SK-N-SH (cell line): ENCODE results near the gene SLC20A1. TPM values are rescaled to one million over a fixed set of nuclear protein-coding genes. Genes with fewer than 3 reads are reported as not detected.

Experiments used
- CTCF ChIA-PET: fragments of 300-600, 350-600 bp; formaldehyde crosslinking; extraction: SDS; loops from one replicate; lab custom pipeline; 2021; lab: Yijun Ruan, JAX
- POLR2A ChIA-PET: fragments of 350-600 bp; sonication (Branson Sonifier 250); formaldehyde crosslinking; extraction: SDS; loops from one replicate; lab custom pipeline; 2020; ENCODE audit warnings: antibody characterized with exemption, inconsistent platforms; lab: Yijun Ruan, JAX
- DNase-seq: peaks from one replicate; pipeline ENCODE4 v3.0.0; 2012
- H2AFZ ChIP-seq: fragments of 200-600 bp; sonication (generic); 2 replicates; pipeline ENCODE4 v1.8.1; 2016; ENCODE audit warnings: antibody characterized with exemption, mild to moderate bottlenecking, low read depth
- H3F3A ChIP-seq: fragments of 200-600 bp; sonication (generic); replicated peaks from 2 replicates; pipeline ENCODE3; 2016; ENCODE audit warnings: antibody characterized with exemption, mild to moderate bottlenecking; ENCODE audit not compliant: insufficient read depth
- H3K27ac ChIP-seq, 2 experiments: fragments of 200-500 bp in 1 of 2; fragments of 200-600 bp in 1 of 2; sonication (Bioruptor generic) in 1 of 2; sonication (generic), shearing (Covaris generic) in 1 of 2; 2 replicates each; pipeline versions ENCODE4 v1.5.1 to v1.6.1; 2014 to 2016; ENCODE audit warnings: low read depth in 2 of 2, inconsistent platforms in 1 of 2, low read length in 1 of 2, mild to moderate bottlenecking in 1 of 2, mixed read lengths in 1 of 2
- H3K27me3 ChIP-seq: fragments of 200-600 bp; sonication (generic), shearing (Covaris generic); 2 replicates; pipeline ENCODE4 v1.6.1; 2016; ENCODE audit warnings: mixed run types; ENCODE audit not compliant: insufficient read depth
- H3K36me3 ChIP-seq, 2 experiments: fragments of 200-500 bp in 1 of 2; fragments of 200-600 bp in 1 of 2; sonication (Bioruptor generic) in 1 of 2; sonication (generic) in 1 of 2; replicated peaks in 1 of 2; 2 replicates each; pipeline versions ENCODE3 to v1.5.1; 2014 to 2016; ENCODE audit warnings: low read length in 1 of 2, mild to moderate bottlenecking in 1 of 2; ENCODE audit not compliant: insufficient read depth in 2 of 2, control insufficient read depth in 1 of 2
- H3K4me1 ChIP-seq, 2 experiments: fragments of 200-500 bp in 1 of 2; fragments of 200-600 bp in 1 of 2; sonication (Bioruptor generic) in 1 of 2; sonication (generic), shearing (Covaris generic) in 1 of 2; 2 replicates each; pipeline versions ENCODE4 v1.5.1 to v1.6.1; 2014 to 2016; ENCODE audit warnings: low read depth in 1 of 2, low read length in 1 of 2, mixed run types in 1 of 2; ENCODE audit not compliant: insufficient read depth in 2 of 2, control insufficient read depth in 1 of 2
- H3K4me2 ChIP-seq: fragments of 200-600 bp; sonication (generic), shearing (Covaris generic); 2 replicates; pipeline ENCODE4 v1.6.1; 2017; ENCODE audit warnings: mixed run types
- H3K4me3 ChIP-seq, 2 experiments: fragments of 200-500 bp in 1 of 2; fragments of 200-600 bp in 1 of 2; sonication (Bioruptor generic) in 1 of 2; sonication (generic), shearing (Covaris generic) in 1 of 2; 2 replicates each; pipeline versions ENCODE4 v1.5.1 to v1.8.1; 2014 to 2016; ENCODE audit warnings: low read depth in 2 of 2, inconsistent platforms in 1 of 2, low read length in 1 of 2, mild to moderate bottlenecking in 1 of 2, mixed read lengths in 1 of 2, moderate library complexity in 1 of 2
- H3K79me2 ChIP-seq: fragments of 200-600 bp; sonication (generic); 2 replicates; pipeline ENCODE4 v1.8.1; 2017; ENCODE audit warnings: mild to moderate bottlenecking; ENCODE audit not compliant: insufficient read depth
- H3K9ac ChIP-seq: fragments of 200-600 bp; sonication (generic); 2 replicates; pipeline ENCODE4 v1.6.1; 2017; ENCODE audit warnings: mixed run types
- H3K9me2 ChIP-seq: fragments of 200-600 bp; sonication (generic); 2 replicates; pipeline ENCODE4 v1.6.1; 2017; ENCODE audit warnings: mixed run types
- H3K9me3 ChIP-seq: fragments of 200-600 bp; sonication (generic); 2 replicates; pipeline ENCODE4 v1.6.1; 2017; ENCODE audit warnings: mixed run types, mild to moderate bottlenecking, moderate library complexity
- H4K20me1 ChIP-seq: fragments of 200-600 bp; sonication (generic); 2 replicates; pipeline ENCODE4 v1.6.1; 2017; ENCODE audit warnings: mild to moderate bottlenecking, mixed run types; ENCODE audit not compliant: insufficient read depth
- CHD2 ChIP-seq: fragments of 150-350 bp; IDR thresholded peaks from 2 replicates; pipeline ENCODE4 v1.6.1; 2018; ENCODE audit warnings: low read length; ENCODE audit not compliant: partially characterized antibody
- ELF1 ChIP-seq: IDR thresholded peaks from 2 replicates; pipeline ENCODE4 v1.4.0; 2012
- EP300 ChIP-seq, 2 experiments: IDR thresholded peaks; 2 replicates each; pipeline versions ENCODE4 v1.4.0 to v1.6.1; 2012; ENCODE audit warnings: borderline replicate concordance in 1 of 2, low read depth in 1 of 2, low read length in 1 of 2
- FOSL2 ChIP-seq: IDR thresholded peaks from 2 replicates; pipeline ENCODE4 v1.4.0; 2012; ENCODE audit warnings: low read depth, mild to moderate bottlenecking, moderate library complexity, borderline replicate concordance
- IRF3 ChIP-seq: fragments of 150-350 bp; IDR thresholded peaks from 2 replicates; pipeline ENCODE4 v1.6.1; 2016; ENCODE audit warnings: mild to moderate bottlenecking, low read depth, low read length
- MEF2A ChIP-seq: IDR thresholded peaks from 2 replicates; pipeline ENCODE4 v1.4.0; 2012; ENCODE audit warnings: low read depth, borderline replicate concordance
- MXI1 ChIP-seq: IDR thresholded peaks from 2 replicates; pipeline ENCODE4 v1.6.1; 2012; ENCODE audit warnings: mild to moderate bottlenecking, low read depth, low read length, improper control_type of control experiment
- PBX3 ChIP-seq: IDR thresholded peaks from 2 replicates; pipeline ENCODE4; 2012
- RAD21 ChIP-seq: IDR thresholded peaks from 2 replicates; pipeline ENCODE4 v1.6.1; 2012; ENCODE audit warnings: mild to moderate bottlenecking, low read length
- RFX5 ChIP-seq: IDR thresholded peaks from 2 replicates; pipeline ENCODE4 v1.6.1; 2012; ENCODE audit warnings: mild to moderate bottlenecking, improper control_type of control experiment, low read length
- SIN3A ChIP-seq: IDR thresholded peaks from 2 replicates; pipeline ENCODE4 v1.6.1; 2012; ENCODE audit warnings: low read depth, mild to moderate bottlenecking, low read length, moderate library complexity, borderline replicate concordance
- SMC3 ChIP-seq: IDR thresholded peaks from 2 replicates; pipeline ENCODE4 v1.6.1; 2012; ENCODE audit warnings: low read depth, low read length, improper control_type of control experiment
- TEAD4 ChIP-seq: IDR thresholded peaks from 2 replicates; pipeline ENCODE4 v1.4.0; 2012; ENCODE audit warnings: mild to moderate bottlenecking, borderline replicate concordance; ENCODE audit not compliant: insufficient read depth
- WGBS: methylation state at CpG from one replicate; pipeline ENCODE4 v1.1.6; 2017; ENCODE audit warnings: low lambda C conversion rate; 5-methylcytosine and 5-hydroxymethylcytosine counted together
- polyA plus RNA-seq, 3 experiments: library from polyadenylated mRNA; depleted of rRNA; stranded (reverse); fragments of >200 nt; gene quantifications; 2 replicates each; pipeline ENCODE4 v1.2.3, GENCODE V29; 2012

Gene SLC20A1
- polyA plus RNA-seq, 1 of the 3 experiments (the other 2 are of a cell fraction): 56.3 TPM

- Histone ChIP-seq H3K27ac (no peak overlapping the region), H4K20me1 (no peaks in the 10 kb centered on the region), H3K4me3 (no peak overlapping the region), H3K4me2 (no peak overlapping the region), H3K9me2 (no peaks in the 10 kb centered on the region), H3K4me1 (peaks cover 0 to 6% of the 10 kb centered on the region in 2 experiments; a peak in 3 of 4 replicates), H3F3A (no peaks in the 10 kb centered on the region), H3K9me3 (no peaks in the 10 kb centered on the region), H3K27me3 (no peaks in the 10 kb centered on the region), H2AFZ (no peak overlapping the region), H3K9ac (no peak overlapping the region), H3K79me2 (no peaks in the 10 kb centered on the region), H3K36me3 (no peaks in the 10 kb centered on the region)
- TF ChIP-seq ELF1 (no peak), SIN3A (no peak), IRF3 (no peak), TEAD4 (no peak), SMC3 (no peak), RAD21 (no peak), PBX3 (no peak)
- ChIA-PET POLR2A (no interaction called here), CTCF (interaction anchor here (1.2 to 2.0 kb wide), 6 partner anchors 10 to 86 kb away, joined by 3 to 9 read pairs (median 4); no protein-coding TSS in a partner anchor)
- 87% methylated on average over 15 of the region's 15 CpGs for WGBS
- DNase-seq: no peak
These were observed 40.8 kb downstream of the SLC20A1 start for GRCh38 chr2:112686348-112687217.

GRCh38 chr2:112687522-112687921, 41.8 kb downstream of the SLC20A1 start:
- Histone ChIP-seq H3K9me3 (no peaks in the 10 kb centered on the region), H3K27ac (no peak overlapping the region), H3K79me2 (no peaks in the 10 kb centered on the region), H3K4me3 (no peak overlapping the region), H3K4me2 (no peak overlapping the region), H4K20me1 (no peaks in the 10 kb centered on the region), H3K4me1 (peaks cover 3 to 15% of the 10 kb centered on the region in 2 experiments; a peak in 3 of 4 replicates), H3K36me3 (no peaks in the 10 kb centered on the region), H3K27me3 (no peaks in the 10 kb centered on the region), H3K9ac (no peak overlapping the region), H3F3A (peaks cover 4% of the 10 kb centered on the region), H3K9me2 (no peaks in the 10 kb centered on the region), H2AFZ (no peak overlapping the region)
- 94% methylated on average over 6 of the region's 6 CpGs for WGBS
- DNase-seq: no peak
- CTCF ChIA-PET: interaction anchor here (1.1 to 2.0 kb wide), 4 partner anchors 32 to 88 kb away, joined by 3 to 9 read pairs (median 4); no protein-coding TSS in a partner anchor
- POLR2A ChIA-PET: interaction anchor here (0.8 kb wide), 1 partner anchor 62 kb away, joined by 3 read pairs; no protein-coding TSS in a partner anchor
- TF ChIP-seq RFX5 (no peak), MXI1 (no peak), EP300 (IDR thresholded peaks at IDR 0.05; ENCODE audit: borderline replicate concordance in 1 of 2, low read depth in 1 of 2, low read length in 1 of 2) (no peak), FOSL2 (no peak), MEF2A (no peak), IRF3 (no peak), CHD2 (no peak), TEAD4 (no peak)
